ENCODE data around the gene SLC9A4.

SLC9A4 gene

GRCh38 chr2:102527086-102527485, 54.1 kb downstream of the SLC9A4 start:
- no peak for DNase-seq (ENCODE audit: extremely low read depth, insufficient read length)
- Histone ChIP-seq H3K27me3 (replicated peaks; ENCODE audit: control insufficient read depth, insufficient read depth, low read length) (no peaks in the 10 kb centered on the region), H3K36me3 (ENCODE audit: control insufficient read depth, insufficient read depth, low read length) (no peaks in the 10 kb centered on the region), H3K4me3 (replicated peaks; ENCODE audit: low read depth, low read length) (no peak overlapping the region)
- TF ChIP-seq CTCF (IDR thresholded peaks at IDR 0.05; ENCODE audit: insufficient read depth, low read length, poor library complexity, severe bottlenecking), result no peak

- Histone ChIP-seq H3K27me3 (replicated peaks; ENCODE audit: control insufficient read depth, insufficient read depth, low read length) (no peaks in the 10 kb centered on the region), H3K4me3 (replicated peaks; ENCODE audit: low read depth, low read length) (no peak overlapping the region), H3K36me3 (ENCODE audit: control insufficient read depth, insufficient read depth, low read length) (no peaks in the 10 kb centered on the region)
- DNase-seq (ENCODE audit: extremely low read depth, insufficient read length), result no peak
- no peak for TF ChIP-seq CTCF (IDR thresholded peaks at IDR 0.05; ENCODE audit: insufficient read depth, low read length, poor library complexity, severe bottlenecking)
These were observed 65.5 kb downstream of the SLC9A4 start for GRCh38 chr2:102538491-102538890.

GRCh38 chr2:102540882-102541281, 67.9 kb downstream of the SLC9A4 start:
- DNase-seq (ENCODE audit: extremely low read depth, insufficient read length), result no peak
- H3K36me3 ChIP-seq (ENCODE audit: control insufficient read depth, insufficient read depth, low read length), result no peaks in the 10 kb centered on the region
- H3K27me3 ChIP-seq (replicated peaks; ENCODE audit: control insufficient read depth, insufficient read depth, low read length), result no peaks in the 10 kb centered on the region
- H3K4me3 ChIP-seq (replicated peaks; ENCODE audit: low read depth, low read length), result no peak overlapping the region
- no peak for TF ChIP-seq CTCF (IDR thresholded peaks at IDR 0.05; ENCODE audit: insufficient read depth, low read length, poor library complexity, severe bottlenecking)

GRCh38 chr2:102544182-102544581, 71.2 kb downstream of the SLC9A4 start:
- Histone ChIP-seq H3K4me3 (replicated peaks; ENCODE audit: low read depth, low read length) (no peak overlapping the region), H3K36me3 (ENCODE audit: control insufficient read depth, insufficient read depth, low read length) (no peaks in the 10 kb centered on the region), H3K27me3 (replicated peaks; ENCODE audit: control insufficient read depth, insufficient read depth, low read length) (no peaks in the 10 kb centered on the region)
- TF ChIP-seq CTCF (IDR thresholded peaks at IDR 0.05; ENCODE audit: insufficient read depth, low read length, poor library complexity, severe bottlenecking), result no peak
- DNase-seq (ENCODE audit: extremely low read depth, insufficient read length), result no peak

- DNase-seq (ENCODE audit: extremely low read depth, insufficient read length), result no peak
- Histone ChIP-seq H3K27me3 (replicated peaks; ENCODE audit: control insufficient read depth, insufficient read depth, low read length) (no peaks in the 10 kb centered on the region), H3K36me3 (ENCODE audit: control insufficient read depth, insufficient read depth, low read length) (no peaks in the 10 kb centered on the region), H3K4me3 (replicated peaks; ENCODE audit: low read depth, low read length) (no peak overlapping the region)
- TF ChIP-seq CTCF (IDR thresholded peaks at IDR 0.05; ENCODE audit: insufficient read depth, low read length, poor library complexity, severe bottlenecking), result no peak
These were observed 74.4 kb downstream of the SLC9A4 start for GRCh38 chr2:102547462-102547861.

GRCh38 chr2:102549027-102549426, 76.0 kb downstream of the SLC9A4 start:
- no peak for TF ChIP-seq CTCF (IDR thresholded peaks at IDR 0.05; ENCODE audit: insufficient read depth, low read length, poor library complexity, severe bottlenecking)
- no peaks in the 10 kb centered on the region for H3K36me3 ChIP-seq (ENCODE audit: control insufficient read depth, insufficient read depth, low read length)
- no peaks in the 10 kb centered on the region for H3K27me3 ChIP-seq (replicated peaks; ENCODE audit: control insufficient read depth, insufficient read depth, low read length)
- DNase-seq (ENCODE audit: extremely low read depth, insufficient read length), result no peak
- no peak overlapping the region for H3K4me3 ChIP-seq (replicated peaks; ENCODE audit: low read depth, low read length)

Measured in GM06990 (cell line).